Measurements from ENCODE around the gene ACVR2B.
"Not testable (repeated sequence)": the region's sequence is repeated elsewhere in the genome, so short reads cannot be mapped to it uniquely, and the experiment has no call there.

The ACVR2B gene

GRCh38 chr3:38453075-38453912 is at the start of gene ACVR2B:
ACVR2B (plus strand) TSS chr3:38453890; CDS start chr3:38454323, 433 bp downstream.
- peak; percentile 38 for DNase-seq

DNA sequence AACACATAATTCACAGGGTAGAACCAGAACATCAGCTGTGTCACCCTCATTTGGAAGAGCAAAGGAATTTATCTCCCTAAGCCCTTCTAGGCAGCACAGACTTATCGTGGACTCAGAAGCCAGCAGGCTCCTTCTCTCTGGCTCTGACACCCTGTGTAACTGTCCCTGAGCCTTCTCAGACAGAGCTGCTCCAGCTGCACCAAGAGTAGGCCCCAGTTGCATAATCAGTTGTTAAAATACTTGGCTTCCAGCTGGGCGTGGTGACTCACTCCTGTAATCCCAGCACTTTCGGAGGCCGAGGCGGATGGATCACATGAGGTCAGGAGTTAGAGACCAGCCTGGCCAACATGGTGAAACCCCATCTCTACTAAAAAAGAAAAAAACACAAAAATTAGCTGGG is 49.4 kb upstream of the ACVR2B start:
- DNase-seq = no peak

- DNase-seq = no peak
Measured at GRCh38 chr3:38411591-38411990, 42.1 kb upstream of the ACVR2B start.

DNA sequence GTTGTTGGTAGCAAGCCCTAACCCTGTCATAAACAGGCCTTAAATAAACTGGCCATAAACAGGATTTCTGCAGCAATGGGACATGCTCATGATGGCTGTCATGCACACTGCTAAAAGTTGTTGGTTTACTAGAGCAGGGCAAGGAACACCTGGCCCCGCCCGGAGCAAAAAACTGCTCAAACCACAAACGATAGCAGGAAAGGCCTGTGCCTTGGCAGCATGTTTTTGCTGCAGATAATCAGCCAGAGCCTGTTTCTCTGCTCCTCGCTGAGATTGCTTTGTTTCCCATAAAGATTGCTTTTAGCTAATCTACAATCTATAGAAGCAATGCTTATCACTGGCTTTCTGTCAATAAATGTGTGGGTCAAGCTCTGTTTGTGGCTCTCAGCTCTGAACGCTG is 32.9 kb upstream of the ACVR2B start:
- DNase-seq = not testable (repeated sequence)

DNA sequence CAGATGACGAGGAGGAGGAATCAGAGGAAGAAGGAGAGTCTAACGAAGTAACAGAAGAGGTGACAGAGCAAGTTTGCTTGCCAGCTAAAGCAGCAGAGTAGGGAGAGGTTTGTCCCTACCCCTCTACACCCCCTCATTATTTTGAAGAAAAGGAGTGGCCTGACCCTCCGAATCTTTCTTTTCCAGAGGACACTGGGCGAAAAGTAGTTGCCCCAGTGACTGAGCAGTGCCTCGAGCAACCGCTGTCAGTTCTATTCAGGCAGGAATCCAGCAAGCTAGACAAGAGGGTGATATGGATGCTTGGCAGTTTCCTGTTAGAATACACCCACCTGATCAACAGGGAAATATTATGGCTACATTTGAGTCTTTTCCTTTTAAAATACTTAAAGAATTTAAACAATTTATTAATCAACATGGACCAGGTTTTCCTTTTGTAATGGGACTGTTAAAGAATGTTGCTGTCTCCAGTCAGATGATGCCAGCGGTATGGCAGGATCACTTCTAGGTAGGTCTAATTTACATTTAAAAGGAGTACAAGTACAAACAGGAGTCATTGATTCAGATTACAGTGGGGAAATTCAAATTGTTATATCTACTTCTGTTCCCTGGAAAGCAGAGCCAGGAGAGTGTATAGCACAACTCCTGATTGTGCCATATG is 31.9 kb upstream of the ACVR2B start:
- no peak for DNase-seq

GRCh38 chr3:38426798-38427426 is 26.8 kb upstream of the ACVR2B start:
- DNase-seq = not testable (repeated sequence)

DNA sequence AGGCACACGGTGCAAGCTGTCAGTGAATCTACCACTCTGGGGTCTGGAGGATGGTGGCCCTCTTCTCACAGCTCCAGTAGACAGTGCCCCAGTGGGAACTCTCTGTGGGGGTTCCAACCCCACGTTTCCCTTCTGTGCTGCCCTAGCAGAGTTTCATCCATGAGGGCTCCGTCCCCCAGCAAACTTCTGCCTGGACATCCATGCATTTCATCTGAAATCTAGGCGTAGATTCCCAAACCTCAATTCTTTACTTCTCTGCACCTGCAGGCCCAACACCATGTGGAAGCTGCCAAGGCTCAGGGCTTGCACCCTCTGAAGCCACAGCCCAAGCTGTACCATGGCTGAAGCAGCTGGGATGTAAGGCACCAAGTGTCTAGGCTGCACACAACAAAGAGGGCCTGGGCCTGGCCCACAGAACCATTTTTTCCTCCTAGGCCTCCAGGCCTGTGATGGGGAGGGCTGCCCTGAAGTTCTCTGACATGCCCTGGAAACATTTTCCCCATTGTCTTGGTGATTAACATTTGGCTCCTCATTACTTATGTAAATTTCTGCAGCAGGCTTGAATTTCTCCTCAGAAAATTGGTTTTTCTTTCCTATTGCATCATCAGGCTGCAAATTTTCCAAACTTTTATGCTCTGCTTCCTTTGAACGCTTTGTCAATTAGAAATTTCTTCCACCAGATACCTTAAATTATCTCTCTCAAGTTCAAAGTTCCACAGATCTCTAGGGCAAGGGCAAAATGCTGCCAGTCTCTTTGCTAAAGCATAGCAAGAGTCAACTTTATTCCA is 20.6 kb upstream of the ACVR2B start:
- not testable (repeated sequence) for DNase-seq

DNA sequence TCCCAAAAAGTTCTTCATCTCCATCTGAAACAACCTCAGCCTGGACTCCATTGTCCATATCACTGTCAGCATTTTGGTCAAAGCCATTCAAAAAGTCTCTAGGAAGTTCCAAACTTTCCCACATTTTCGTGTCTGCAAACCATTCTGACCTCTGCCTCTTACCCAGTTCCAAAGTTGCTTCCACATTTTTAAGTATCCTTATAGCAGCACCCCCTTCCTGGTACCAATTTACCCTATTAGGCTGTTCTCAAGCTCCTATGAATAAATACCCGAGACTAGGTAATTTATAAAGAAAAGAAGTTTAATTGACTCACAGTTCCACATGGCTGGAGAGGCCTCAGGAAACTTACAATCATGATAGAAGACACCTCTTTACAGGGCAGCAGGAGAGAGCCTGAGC is 20.0 kb upstream of the ACVR2B start:
- DNase-seq = not testable (repeated sequence)

DNA sequence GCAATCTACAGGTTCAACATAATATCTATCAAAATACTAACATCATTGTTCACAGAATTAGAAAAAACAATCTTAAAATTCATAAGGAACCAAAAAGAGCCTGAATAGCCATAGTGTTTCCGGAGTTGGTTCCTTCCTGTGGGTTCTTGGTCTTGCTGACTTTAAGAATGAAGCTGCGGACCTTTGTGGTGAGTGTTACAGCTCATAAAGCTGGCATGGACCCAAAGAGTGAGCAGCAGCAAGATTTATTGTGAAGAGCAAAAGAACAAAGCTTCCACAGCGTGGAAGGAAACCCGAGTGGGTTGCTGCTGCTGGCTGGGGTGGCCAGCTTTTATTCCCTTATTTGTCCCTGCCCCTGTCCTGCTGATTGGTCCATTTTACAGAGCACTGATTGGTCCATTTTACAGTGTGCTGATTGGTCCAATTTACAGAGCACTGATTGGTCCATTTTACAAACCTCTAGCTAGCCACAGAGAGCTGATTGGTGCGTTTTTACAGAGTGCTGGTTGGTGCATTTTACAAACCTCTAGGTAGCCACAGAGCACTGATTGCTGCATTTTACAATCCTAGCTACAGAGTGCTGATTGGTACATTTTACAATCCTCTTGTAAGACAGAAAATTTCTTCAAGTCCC is 15.1 kb upstream of the ACVR2B start:
- DNase-seq = not testable (repeated sequence)

DNA sequence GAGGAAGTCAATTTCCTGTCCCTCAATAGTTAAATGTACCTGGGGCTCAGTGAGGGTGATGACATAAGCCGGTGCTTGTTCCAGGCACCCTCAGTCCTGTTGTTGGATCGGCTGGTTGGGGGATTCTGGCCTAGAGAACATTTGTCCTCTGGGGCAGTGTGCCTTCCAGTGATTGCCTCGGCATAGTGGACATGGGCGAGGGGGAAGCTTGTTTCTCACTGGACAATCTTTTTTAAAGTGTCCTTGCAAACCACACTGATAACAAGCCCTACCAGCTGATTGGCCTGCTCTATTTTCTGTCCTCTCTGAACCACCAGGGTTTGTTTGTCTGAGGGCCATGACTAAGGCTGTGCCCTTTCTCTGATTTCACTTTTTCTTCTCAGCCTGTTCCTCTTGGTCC is 10.5 kb upstream of the ACVR2B start:
- not testable (repeated sequence) for DNase-seq

GRCh38 chr3:38446085-38446686 is 7.5 kb upstream of the ACVR2B start:
- DNase-seq = no peak

GRCh38 chr3:38446812-38447211 is 6.9 kb upstream of the ACVR2B start:
- DNase-seq = no peak

DNA sequence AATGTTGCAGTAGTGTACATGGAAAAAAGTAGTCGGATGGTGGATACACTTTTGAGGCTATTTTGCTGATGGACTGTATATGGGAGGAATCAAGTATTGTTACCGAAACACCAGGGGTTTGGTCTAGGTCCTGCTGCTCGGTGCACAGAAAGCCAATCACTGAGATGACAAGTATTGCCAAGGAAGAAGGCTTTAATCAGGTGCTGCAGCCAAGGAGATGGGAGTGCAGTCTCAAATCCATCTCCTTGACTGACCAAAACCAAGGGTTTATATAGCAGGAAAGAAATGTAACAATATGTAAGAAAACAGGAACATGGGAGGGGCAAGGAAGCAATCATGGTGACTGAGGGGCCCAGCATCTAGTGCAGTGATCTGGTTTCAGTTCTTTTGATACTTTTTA is 2.8 kb upstream of the ACVR2B start:
- DNase-seq = no peak

GRCh38 chr3:38453913-38454177 is 155 bp downstream of the ACVR2B start:
- no peak for DNase-seq

- no peak for DNase-seq
Measured at GRCh38 chr3:38454178-38454883, 641 bp downstream of the ACVR2B start.

DNA sequence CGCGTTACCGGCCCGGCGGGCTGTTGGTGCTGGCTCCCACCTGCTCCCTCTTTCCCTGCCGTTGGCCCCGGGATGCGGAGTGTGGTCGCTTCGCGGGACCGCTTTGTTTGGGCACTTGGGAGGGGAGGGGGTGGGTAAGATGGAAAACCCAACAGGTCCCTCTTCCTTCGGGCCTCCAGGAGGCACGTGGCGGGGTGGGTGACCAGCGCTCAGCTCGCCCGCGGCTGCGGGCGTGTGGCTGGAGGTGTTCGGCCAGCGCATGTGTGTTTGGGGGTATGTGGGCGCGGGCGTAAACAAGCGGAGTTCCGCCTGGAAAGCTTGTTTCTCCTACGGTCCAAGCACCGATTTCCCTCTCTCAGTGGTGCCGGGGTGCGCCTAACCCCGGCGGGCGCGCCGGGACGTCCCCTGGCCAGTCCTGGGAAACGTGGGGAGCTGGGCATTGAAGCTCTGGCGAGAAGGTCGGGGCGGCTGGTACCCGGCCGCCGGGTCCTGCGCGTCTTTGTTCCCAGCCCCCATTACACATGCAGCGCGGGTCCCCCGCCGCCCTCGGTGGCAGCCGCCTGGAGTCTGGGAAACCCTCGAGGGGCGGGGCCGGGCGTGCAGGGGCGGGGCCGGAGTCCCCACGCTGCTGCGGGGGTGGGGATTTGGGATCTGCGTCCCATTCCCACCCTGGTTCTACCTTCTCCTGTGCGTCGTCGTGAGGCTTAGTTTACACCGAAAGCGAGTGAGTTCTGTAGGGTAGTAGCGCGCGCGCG is 1.4 kb downstream of the ACVR2B start:
- DNase-seq = peak; percentile 84

- DNase-seq = no peak
Measured at GRCh38 chr3:38455639-38456430, 2.1 kb downstream of the ACVR2B start.

- DNase-seq = no peak
Measured at GRCh38 chr3:38457111-38458003, 3.7 kb downstream of the ACVR2B start.
